Peyer's patch (tissue), 4 donors: Measurements from ENCODE around the gene NUP62.

ENCODE experiments used
- CTCF ChIP-seq, 6 experiments: fragments of 450-650 bp in 4 of 6; fragments of 200-600 bp in 2 of 6; sonication (generic) in 1 of 6; IDR thresholded peaks; one replicate each; pipeline ENCODE4 v1.5.1; 2017 to 2019; ENCODE audit warnings: antibody characterized with exemption in 6 of 6, mild to moderate bottlenecking in 3 of 6, moderate library complexity in 1 of 6
- POLR2A ChIP-seq, 2 donors: fragments of 450-650 bp; IDR thresholded peaks; one replicate each; pipeline ENCODE4 v1.5.1; 2017; ENCODE audit warnings: antibody characterized with exemption in 2 of 2, mild to moderate bottlenecking in 2 of 2, moderate library complexity in 2 of 2

GRCh38 chr19:49975051-49975450, 45.7 kb upstream of the NUP62 start:
- TF ChIP-seq CTCF (IDR thresholded peaks at IDR 0.05), result no peak
- no peak for TF ChIP-seq POLR2A (IDR thresholded peaks at IDR 0.05)
